HG02623 (cell line): ENCODE results near the gene ESCO1.
"Not testable (repeated sequence)": the region's sequence is repeated elsewhere in the genome, so short reads cannot be mapped to it uniquely, and the experiment has no call there.

ENCODE experiments used
- ATAC-seq: cut with Tn5 transposase; IDR thresholded peaks from one replicate; pipeline ENCODE4 v1.9.1; 2021; ENCODE audit warnings: moderate library complexity; ENCODE audit not compliant: unreplicated experiment

ESCO1 gene

GRCh38 chr18:21600526-21601410 is at the start of gene ESCO1:
Gene ESCO1 (minus strand): TSS chr18:21600704. CDS start chr18:21574843, 25,861 bp downstream.
- ATAC-seq = peak; percentile 83

- not testable (repeated sequence) for ATAC-seq
Measured at GRCh38 chr18:21640375-21640774, 39.9 kb upstream of the ESCO1 start.

- no peak for ATAC-seq
Measured at GRCh38 chr18:21638822-21639221, 38.3 kb upstream of the ESCO1 start.

- no peak for ATAC-seq
Measured at GRCh38 chr18:21636769-21637168, 36.3 kb upstream of the ESCO1 start.

GRCh38 chr18:21634588-21635199 is 34.2 kb upstream of the ESCO1 start:
- no peak for ATAC-seq

GRCh38 chr18:21632393-21632792 is 31.9 kb upstream of the ESCO1 start:
- no peak for ATAC-seq

- ATAC-seq = peak; percentile 95
Measured at GRCh38 chr18:21629089-21629832, 28.8 kb upstream of the ESCO1 start.

- not testable (repeated sequence) for ATAC-seq
Measured at GRCh38 chr18:21621640-21622039, 21.1 kb upstream of the ESCO1 start.

- ATAC-seq = peak; percentile 97
Measured at GRCh38 chr18:21612125-21613039, 11.9 kb upstream of the ESCO1 start, which contains the start of gene SNRPD1. Gene SNRPD1 (plus strand): TSS chr18:21612314. CDS start chr18:21612430, 116 bp downstream.

- not testable (repeated sequence) for ATAC-seq
Measured at GRCh38 chr18:21611401-21612124, 11.1 kb upstream of the ESCO1 start.

GRCh38 chr18:21605213-21605612 is 4.7 kb upstream of the ESCO1 start:
- no peak for ATAC-seq

- ATAC-seq = no peak
Measured at GRCh38 chr18:21604671-21605070, 4.2 kb upstream of the ESCO1 start.

GRCh38 chr18:21602299-21602587 is 1.7 kb upstream of the ESCO1 start:
- ATAC-seq = no peak

GRCh38 chr18:21599585-21600525 is 649 bp downstream of the ESCO1 start:
- peak; percentile 38 for ATAC-seq

GRCh38 chr18:21598726-21599584 is 1.5 kb downstream of the ESCO1 start:
- no peak for ATAC-seq

GRCh38 chr18:21597620-21598019 is 2.9 kb downstream of the ESCO1 start:
- ATAC-seq = no peak

GRCh38 chr18:21593540-21594257 is 6.8 kb downstream of the ESCO1 start:
- ATAC-seq = no peak
